IPS-18c (cell line): Measurements from ENCODE around the gene SUSD1.

Experiments used
- H3K4me3 ChIP-seq: 2 replicates; pipeline ENCODE4 v1.7.0; 2013; ENCODE audit warnings: low read depth, mild to moderate bottlenecking, low read length, moderate library complexity; ENCODE audit not compliant: insufficient read depth
- H3K9me3 ChIP-seq: one replicate; pipeline ENCODE4 v1.6.1; 2013; ENCODE audit warnings: mild to moderate bottlenecking, low read length, moderate library complexity; ENCODE audit not compliant: control insufficient read depth, insufficient read depth

The SUSD1 gene

GRCh38 chr9:112179816-112180215 is 4.7 kb upstream of the SUSD1 start:
- Histone ChIP-seq H3K9me3 (no peaks in the 10 kb centered on the region), H3K4me3 (no peak overlapping the region)

- no peaks in the 10 kb centered on the region for H3K9me3 ChIP-seq
- H3K4me3 ChIP-seq = no peak overlapping the region
These were observed 1.4 kb upstream of the SUSD1 start for GRCh38 chr9:112176524-112176923.

GRCh38 chr9:112175796-112176315 is 759 bp upstream of the SUSD1 start:
- Histone ChIP-seq H3K9me3 (no peaks in the 10 kb centered on the region), H3K4me3 (peak overlapping the region; percentile 79)

- Histone ChIP-seq H3K9me3 (no peaks in the 10 kb centered on the region), H3K4me3 (peak overlapping the region; percentile 79)
These were observed 704 bp downstream of the SUSD1 start for GRCh38 chr9:112174222-112174964.

GRCh38 chr9:112173489-112174221 is 1.4 kb downstream of the SUSD1 start:
- Histone ChIP-seq H3K9me3 (no peaks in the 10 kb centered on the region), H3K4me3 (no peak overlapping the region; the same call in 1 of the 2 replicates)

- no peaks in the 10 kb centered on the region for H3K9me3 ChIP-seq
- no peak overlapping the region for H3K4me3 ChIP-seq
These were observed 4.1 kb downstream of the SUSD1 start for GRCh38 chr9:112170968-112171367.

GRCh38 chr9:112170235-112170634 is 4.9 kb downstream of the SUSD1 start:
- H3K9me3 ChIP-seq = no peaks in the 10 kb centered on the region
- H3K4me3 ChIP-seq = no peak overlapping the region

- Histone ChIP-seq H3K4me3 (no peak overlapping the region), H3K9me3 (no peaks in the 10 kb centered on the region)
These were observed 5.7 kb downstream of the SUSD1 start for GRCh38 chr9:112169368-112169767.

- no peak overlapping the region for H3K4me3 ChIP-seq
- no peaks in the 10 kb centered on the region for H3K9me3 ChIP-seq
These were observed 6.9 kb downstream of the SUSD1 start for GRCh38 chr9:112168197-112168596.

GRCh38 chr9:112166176-112167140 is 8.6 kb downstream of the SUSD1 start:
- Histone ChIP-seq H3K9me3 (no peaks in the 10 kb centered on the region), H3K4me3 (no peak overlapping the region)

GRCh38 chr9:112162621-112163413 is 12.3 kb downstream of the SUSD1 start:
- no peaks in the 10 kb centered on the region for H3K9me3 ChIP-seq
- no peak overlapping the region for H3K4me3 ChIP-seq

GRCh38 chr9:112159781-112160180 is 15.3 kb downstream of the SUSD1 start:
- Histone ChIP-seq H3K9me3 (no peaks in the 10 kb centered on the region), H3K4me3 (no peak overlapping the region)

GRCh38 chr9:112158656-112159367 is 16.3 kb downstream of the SUSD1 start:
- no peak overlapping the region for H3K4me3 ChIP-seq

GRCh38 chr9:112157961-112158360 is 17.1 kb downstream of the SUSD1 start:
- no peak overlapping the region for H3K4me3 ChIP-seq
- no peaks in the 10 kb centered on the region for H3K9me3 ChIP-seq

More at GRCh38 chr9:112158656-112159367, 16.3 kb downstream of the SUSD1 start:
- H3K9me3 ChIP-seq = no peaks in the 10 kb centered on the region

- Histone ChIP-seq H3K4me3 (no peak overlapping the region), H3K9me3 (no peaks in the 10 kb centered on the region)
These were observed 18.0 kb downstream of the SUSD1 start for GRCh38 chr9:112157087-112157486.

GRCh38 chr9:112149211-112149610 is 25.9 kb downstream of the SUSD1 start:
- Histone ChIP-seq H3K9me3 (no peaks in the 10 kb centered on the region), H3K4me3 (no peak overlapping the region)
